Measurements from ENCODE around the gene CTNNBIP1.

CTNNBIP1 gene

GRCh38 chr1:9874959-9875635 lies 35.0 kb downstream of the CTNNBIP1 start:
- peak; percentile 85 for DNase-seq

- DNase-seq = no peak
Observed at GRCh38 chr1:9874412-9874811, 35.7 kb downstream of the CTNNBIP1 start.

- no peak for DNase-seq
Observed at GRCh38 chr1:9873992-9874391, 36.1 kb downstream of the CTNNBIP1 start.

GRCh38 chr1:9873385-9873784 lies 36.7 kb downstream of the CTNNBIP1 start:
- no peak for DNase-seq

DNA sequence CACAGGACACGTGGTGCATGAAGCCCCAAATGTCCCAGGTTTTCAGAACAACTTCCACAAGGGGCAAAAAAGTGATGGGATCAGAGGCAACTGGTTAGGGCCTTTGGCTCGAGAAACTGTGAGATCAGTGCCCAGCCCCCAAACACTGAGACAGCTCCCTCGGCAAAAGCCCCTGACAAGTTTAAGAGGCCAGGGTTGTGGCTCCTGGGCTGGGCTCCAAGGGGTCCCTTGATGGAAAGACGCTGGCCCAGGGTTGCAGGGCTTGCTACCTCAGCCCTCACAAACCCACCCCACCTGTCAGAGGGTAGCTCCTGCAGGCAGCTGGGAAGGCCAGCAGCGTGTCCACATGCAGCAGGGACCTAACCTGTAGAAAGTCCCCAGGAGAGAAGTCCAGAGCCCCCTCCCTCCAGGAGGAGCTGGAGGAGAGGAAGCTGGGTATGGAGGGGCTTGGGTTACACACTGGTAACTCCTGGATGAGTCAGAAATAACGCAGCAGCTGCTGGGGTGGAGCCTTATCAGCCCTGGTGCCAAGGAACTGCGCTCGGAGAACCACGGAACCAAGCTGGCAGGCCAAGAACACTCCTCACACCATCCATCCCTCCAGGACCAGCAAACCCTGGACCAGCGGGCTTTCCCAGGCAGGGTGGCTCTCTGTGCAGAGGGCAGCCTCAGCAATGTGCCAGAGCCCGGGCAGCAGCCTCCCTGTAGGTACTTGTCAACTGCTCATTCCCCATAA lies 37.5 kb downstream of the CTNNBIP1 start:
- no peak for DNase-seq

- no peak for DNase-seq
Observed at GRCh38 chr1:9871707-9872425, 38.2 kb downstream of the CTNNBIP1 start.

GRCh38 chr1:9871021-9871420 lies 39.0 kb downstream of the CTNNBIP1 start:
- no peak for DNase-seq

DNA sequence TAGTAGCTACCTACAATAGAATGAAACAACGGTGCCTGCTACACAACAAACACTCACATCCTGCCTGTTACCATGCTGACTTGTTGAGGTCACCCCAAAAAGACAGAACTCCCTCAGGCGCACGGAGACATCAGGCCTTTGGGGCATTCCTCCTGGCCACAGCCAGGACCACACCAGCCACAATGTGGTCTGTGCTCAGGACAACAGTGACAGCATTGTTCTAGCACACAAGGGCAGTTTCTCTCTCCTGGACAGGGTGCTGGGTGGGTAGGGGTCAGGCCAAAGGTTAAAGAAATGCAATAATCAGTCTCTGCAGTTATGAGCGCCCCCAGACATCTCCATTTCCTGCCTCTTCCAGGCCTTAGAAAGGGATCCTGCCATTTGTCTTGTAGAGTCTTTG lies 39.5 kb downstream of the CTNNBIP1 start:
- DNase-seq = no peak

DNA sequence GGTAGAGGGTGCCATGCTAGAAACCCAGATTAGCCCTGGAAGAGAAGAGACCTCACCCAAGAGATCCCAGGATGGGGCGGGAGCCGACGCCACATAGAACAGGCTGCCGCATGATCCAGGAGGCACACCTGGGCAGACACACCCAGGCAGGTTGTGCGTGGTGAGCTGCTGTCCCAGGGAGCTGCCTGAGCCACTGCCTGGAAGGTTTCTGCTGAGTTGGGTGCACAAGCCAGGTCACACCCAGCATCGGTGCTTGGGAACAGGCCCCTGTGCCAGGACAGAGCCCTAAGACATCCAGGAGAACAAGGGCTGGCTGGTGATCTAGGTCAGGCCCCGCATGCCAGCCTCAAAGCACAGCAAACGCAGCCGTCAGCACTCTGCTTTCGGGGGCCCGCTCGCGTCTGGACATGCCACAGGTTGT lies 40.2 kb downstream of the CTNNBIP1 start:
- DNase-seq = no peak

DNA sequence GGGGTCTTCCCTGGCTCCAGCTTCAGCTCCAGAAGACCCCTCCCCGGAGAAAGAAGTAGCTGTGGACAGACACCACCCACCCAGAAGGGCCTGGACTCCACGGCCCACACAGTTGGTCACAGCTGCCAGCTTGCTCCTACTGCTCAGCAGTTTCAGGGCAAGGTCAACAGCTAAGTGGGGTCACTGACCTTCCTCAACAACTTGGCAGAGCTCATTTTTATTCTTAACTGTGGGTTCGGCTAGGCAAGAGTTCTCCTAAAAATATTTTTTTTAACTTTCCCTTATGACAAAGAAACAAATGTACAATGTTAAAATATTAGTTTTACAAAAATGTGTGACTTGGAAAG lies 41.9 kb downstream of the CTNNBIP1 start:
- DNase-seq = no peak

- peak; percentile 89 for DNase-seq
Observed at GRCh38 chr1:9867408-9868243, 42.4 kb downstream of the CTNNBIP1 start.

DNA sequence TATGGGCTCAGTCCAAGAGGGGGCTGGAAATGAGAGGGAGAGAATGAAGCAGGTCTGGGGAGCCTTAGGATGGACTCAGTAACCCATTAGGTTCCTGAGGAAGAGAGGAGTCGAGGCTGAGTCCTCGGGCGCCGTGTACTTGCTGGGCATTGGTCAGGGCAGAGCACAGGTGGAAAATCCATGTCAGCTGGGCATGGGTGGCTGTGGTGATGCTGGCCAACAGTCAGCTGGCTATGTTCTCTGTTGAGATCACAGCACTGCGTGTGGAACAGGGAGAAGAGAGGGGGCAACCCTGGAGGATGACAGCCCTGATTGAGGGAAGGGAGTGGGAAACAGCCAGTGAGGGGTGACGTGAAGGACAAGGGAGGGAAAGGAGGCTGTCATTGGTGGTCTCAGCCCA lies 43.2 kb downstream of the CTNNBIP1 start:
- DNase-seq = no peak

DNA sequence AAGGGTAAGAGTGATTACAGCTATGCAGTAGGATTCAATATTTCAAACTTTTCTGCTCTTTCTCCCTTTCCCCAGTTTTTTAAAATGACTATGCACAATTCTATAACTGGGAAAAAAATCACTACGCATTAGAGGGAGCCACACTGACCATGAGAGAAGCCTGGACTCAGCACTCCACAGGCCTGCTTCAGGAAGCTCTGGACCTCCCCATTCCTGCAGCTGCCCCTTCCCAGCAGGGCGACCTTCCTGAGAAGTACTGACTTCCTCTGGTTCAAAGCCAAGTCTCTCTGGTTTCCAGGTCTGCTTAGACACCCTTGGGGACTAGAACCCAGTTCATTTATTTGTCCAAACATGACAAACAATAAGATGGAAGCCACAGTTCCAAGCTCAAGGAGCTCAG lies 44.3 kb downstream of the CTNNBIP1 start:
- no peak for DNase-seq

- no peak for DNase-seq
Observed at GRCh38 chr1:9863371-9863770, 46.7 kb downstream of the CTNNBIP1 start.

DNA sequence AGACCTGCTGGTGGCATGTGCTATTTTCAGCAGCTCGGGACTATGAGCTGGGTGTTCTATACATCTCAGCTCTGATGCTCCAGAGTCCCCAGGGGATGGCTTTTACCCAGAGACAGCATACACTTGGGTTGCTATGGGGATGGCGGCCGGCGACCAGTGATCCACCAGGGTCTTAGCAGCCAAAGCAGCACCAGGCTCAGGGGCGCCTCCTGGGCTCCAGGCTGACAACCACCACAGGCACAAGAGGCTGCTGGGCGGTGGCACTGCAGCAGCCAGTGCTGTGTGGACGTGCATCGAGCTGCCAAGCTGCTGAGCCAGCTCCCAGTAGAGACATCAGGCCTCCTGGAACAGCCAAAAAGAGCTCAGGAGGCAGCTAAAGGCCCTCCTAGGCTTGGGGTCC lies 48.7 kb downstream of the CTNNBIP1 start:
- DNase-seq = no peak

DNA sequence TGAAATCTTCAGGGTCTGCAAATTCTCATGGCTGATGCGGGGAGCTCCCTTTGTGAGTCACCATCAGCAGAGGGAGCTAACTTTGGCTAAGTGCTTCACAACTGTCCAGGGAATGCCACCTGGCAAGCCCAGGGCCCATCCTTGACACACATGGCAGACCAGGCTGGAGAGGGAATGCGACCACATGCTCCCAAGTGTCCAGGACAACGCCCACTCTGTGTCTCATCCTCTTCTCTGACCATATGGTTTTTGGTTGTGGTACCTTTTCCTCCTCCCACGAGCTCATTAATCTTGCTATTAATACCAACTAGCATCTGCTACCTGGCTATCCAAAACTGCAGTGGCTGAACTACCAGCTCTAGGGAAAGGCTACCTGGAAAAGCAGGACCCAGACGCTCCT lies 49.2 kb downstream of the CTNNBIP1 start:
- no peak for DNase-seq

DNA sequence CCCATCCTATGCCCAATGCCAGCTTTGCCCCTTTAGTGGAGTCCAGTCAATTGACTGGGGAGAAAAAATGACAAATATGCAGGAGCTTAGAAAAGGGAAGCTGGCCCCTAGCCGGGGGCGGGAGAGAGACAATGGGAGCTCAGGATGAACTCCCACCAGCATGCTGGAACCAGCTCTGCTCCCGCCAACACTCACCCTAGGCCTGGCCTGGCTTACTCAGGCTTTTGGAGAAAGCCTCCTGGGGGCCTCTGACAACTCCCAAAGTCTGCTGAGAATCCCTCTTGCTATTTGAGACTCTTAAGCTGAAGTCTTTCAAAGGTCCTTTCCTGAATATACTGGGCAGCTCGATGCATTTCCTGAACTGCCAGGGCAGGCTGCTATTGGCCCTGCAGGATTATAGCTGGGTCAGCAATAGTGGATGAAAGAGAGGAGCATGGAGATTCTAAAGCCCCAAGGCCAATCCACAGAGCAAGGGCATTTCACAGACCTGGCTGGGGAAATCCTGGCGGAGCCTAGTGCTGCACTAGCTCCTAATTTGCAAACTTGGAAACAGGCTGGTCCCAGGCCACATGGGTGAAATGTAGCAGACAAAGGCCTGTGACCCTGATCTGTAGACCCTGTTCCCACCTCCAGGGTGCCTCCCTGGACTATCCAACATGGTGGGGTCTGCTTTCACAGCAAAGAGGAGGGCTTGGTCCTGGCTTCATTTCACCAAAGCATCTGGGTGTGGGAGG lies 50.6 kb downstream of the CTNNBIP1 start:
- DNase-seq = no peak

DNA sequence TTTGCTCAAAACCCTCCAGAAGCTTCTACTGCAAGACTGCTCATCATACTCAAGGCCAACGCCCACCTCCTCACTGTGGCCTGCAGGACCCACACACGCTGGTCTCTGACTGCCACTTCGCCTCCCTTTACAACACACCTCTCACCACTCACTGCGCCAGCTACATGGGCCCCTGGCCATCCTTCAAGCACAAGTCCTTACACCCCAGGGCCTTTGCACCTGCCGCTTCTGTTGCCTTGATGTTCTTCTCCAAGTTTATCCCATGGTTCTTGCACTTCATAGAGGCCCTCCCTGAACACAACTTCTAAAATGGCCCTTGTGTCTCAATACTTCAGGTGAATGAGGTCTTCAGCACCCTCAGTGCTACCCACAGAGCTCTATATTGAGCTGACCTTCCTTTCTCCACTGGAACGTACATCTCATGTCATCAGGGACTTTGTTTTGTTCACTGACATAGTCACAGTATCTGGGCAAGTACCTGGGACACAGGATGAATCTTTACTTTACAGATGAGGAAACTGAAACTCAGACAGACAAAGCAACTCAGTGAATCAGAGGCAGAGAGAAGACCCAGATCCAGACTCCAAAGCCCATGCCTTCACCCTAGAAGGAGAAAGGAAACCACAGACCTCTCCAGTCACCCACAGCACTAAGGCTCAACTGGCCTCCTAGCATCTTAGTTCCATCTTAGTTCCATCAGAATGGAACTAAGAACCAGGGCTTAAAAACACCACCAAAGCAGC lies 51.6 kb downstream of the CTNNBIP1 start:
- DNase-seq = no peak

- no peak for DNase-seq
Observed at GRCh38 chr1:9855186-9855585, 54.9 kb downstream of the CTNNBIP1 start.

- DNase-seq = no peak
Observed at GRCh38 chr1:9853249-9853595, 56.8 kb downstream of the CTNNBIP1 start.

DNA sequence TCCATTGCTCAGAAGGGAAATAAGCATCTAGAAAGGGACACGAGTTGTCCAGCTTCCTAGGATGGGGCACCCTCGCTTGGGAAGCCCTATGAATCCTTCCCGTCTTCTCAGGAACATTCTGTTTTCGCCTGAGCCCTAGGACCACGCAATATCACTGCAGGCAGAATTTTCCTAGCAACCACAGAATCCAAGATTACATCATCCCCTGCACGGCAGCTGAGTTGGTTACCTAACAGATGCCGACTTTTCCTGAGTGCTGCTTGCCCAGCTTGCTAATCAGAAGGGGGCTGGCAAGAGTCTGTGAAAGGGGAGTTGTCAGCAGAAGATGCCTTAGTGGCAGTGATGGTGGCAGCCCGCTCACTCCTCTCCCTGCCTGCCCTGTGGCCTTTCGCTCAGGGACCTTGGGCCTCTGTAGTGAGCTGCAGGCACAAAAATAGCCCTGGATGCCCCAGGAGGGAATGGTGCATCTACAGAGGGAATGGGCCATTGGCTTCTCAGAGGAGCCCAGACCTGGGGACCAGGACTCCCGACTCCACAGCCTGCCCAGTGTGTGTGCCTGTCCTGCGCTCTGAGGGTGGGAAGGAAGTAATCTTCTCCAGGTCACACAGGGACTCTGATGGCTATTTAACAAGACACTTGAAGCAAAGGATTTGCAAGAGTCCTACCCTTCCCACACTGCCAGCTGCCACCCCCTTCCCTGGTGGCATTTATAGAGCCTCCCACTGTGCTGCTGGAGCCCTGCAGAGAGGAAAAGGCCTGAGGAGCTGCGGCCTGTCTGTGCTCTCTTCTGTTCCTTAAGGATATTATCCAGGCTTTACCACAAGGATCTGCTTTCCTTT lies 57.4 kb downstream of the CTNNBIP1 start:
- DNase-seq = no peak
